ENCODE measurements around the gene SLC7A11. TPM values are rescaled to one million over a fixed set of nuclear protein-coding genes. Genes with fewer than 3 reads are reported as not detected.
A peak's percentile ranks its signal among the peaks of the same experiment; 100 is the strongest.
"Not testable (repeated sequence)": the region's sequence is repeated elsewhere in the genome, so short reads cannot be mapped to it uniquely, and the experiment has no call there.

The SLC7A11 gene
- total RNA-seq, 1 donor from 2014 or later, result 0.62 TPM

DNA sequence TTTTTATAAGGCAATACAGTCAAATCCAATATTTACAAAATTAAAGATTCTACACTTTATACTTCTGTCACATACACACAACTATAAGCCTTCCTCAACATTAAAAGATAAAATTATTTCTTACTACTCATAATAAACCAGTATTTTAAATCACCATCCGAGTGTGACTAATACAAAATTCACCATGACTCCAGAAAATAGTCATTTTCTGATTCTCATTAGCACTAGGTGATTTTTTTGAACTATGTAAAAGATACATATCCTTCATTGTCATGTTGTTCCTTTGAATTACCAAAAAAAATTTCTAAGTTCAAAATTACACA lies 646 bp upstream of the SLC7A11 start:
- DNase-seq, result no peak

- no peak for DNase-seq
These were observed 671 bp downstream of the SLC7A11 start for GRCh38 chr4:138241281-138242075.

GRCh38 chr4:138239491-138239890 lies 2.7 kb downstream of the SLC7A11 start:
- no peak for DNase-seq

- DNase-seq, result no peak
These were observed 3.4 kb downstream of the SLC7A11 start for GRCh38 chr4:138238521-138239292.

DNA sequence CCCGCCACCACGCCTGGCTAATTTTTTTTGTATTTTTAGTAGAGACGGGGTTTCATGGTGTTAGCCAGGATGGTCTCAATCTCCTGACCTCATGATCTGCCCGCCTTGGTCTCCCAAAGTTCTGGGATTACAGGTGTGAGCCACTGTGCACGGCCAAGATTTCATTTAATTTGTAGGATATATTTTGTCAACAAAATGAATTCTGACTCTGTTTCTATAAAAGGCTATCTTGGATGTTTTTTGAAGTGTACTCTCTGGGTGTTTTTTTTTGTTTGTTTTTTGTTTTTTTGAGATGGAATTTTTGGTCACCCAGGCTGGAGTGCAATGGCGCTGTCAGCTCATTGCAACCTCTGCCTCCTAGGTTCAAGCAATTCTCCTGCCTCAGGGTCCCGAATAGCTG lies 5.0 kb downstream of the SLC7A11 start:
- DNase-seq, result not testable (repeated sequence)

- no peak for DNase-seq
These were observed 6.1 kb downstream of the SLC7A11 start for GRCh38 chr4:138236037-138236436.

GRCh38 chr4:138235419-138235952 lies 6.7 kb downstream of the SLC7A11 start:
- DNase-seq, result no peak

DNA sequence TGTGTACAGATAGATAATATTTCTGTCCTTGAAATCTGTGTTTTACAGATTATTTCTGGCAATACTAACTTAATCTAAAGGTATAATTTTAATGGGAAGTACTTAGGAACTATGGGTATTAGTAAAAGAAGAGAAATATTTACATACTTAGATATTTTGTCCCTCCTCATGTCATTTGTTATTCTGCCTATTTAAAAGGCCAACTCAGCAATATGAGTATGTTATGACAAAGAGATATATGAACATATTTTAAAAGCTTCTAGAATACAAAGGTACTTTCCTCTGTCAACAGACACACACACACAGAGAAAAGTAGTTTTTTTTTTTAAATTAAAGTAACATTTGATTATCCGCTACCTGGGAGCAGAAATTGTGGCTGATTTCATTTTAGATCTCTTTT lies 7.9 kb downstream of the SLC7A11 start:
- no peak for DNase-seq

DNA sequence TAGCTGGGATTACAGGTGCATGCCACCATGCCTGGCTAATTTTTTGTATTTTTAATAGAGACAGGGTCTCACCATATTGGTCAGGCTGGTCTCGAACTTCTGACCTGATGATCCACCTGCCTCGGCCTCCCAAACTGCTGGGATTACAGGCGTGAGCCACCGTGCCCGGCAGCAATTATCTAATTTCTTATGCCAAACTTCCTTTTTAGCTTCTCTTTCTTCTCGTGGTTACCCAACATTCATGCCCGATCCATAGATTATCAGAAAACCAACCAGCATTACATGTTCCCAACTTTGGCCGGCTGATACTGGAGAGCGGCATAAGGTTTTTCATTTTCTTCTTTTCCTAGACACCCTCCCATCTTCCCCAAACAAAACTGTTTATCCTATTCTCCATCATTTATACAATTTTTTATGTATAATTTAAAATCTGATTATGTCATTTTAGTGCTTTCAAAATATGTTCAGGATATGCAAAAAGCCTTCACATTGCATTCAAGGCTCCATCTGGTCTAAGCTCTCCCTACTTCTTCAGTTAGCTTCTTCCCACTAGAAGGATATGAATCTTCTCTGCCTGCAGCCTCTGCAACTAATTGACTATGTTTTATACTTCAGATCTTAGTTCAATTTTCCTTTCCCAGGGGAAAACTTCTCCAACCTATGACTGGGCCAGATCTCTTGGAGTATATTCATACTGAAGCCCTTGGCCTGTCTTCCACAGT lies 8.7 kb downstream of the SLC7A11 start:
- DNase-seq, result no peak

DNA sequence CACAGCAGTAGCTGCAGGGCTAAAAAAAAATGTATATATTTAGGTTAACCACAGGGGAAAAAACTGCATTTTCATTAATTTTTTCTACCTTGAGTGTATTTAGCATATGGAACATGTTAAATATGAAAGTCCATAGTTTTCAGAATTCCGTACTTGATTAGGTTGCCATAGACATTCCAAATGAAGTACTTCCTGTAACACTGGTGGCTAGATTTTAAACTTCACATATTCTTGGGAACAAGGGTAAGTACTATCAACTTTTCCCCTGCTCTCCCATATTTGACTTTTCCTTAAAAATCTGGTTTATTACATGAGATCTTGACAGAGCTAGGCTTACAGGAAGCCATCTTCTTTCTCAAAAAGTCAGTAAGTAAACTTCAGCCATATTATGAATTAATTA lies 9.8 kb downstream of the SLC7A11 start:
- no peak for DNase-seq

DNA sequence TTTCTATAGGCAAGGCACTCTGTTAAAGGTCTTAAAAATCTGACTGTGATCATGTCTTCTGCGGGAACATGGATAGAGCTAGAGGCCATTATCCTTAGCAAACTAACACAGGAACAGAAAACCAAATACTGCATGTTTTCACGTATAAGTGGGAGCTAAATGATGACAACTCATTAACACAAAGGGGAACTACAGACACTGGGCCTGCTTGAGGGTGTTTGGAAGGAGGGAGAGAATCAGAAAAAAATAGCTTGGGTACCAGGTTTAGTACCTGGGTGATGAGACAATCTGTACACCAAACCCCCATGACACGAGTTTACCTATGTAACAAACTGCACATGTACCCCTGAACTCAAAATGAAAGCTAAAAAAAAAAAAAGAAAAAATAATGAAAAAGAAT lies 12.1 kb downstream of the SLC7A11 start:
- no peak for DNase-seq

DNA sequence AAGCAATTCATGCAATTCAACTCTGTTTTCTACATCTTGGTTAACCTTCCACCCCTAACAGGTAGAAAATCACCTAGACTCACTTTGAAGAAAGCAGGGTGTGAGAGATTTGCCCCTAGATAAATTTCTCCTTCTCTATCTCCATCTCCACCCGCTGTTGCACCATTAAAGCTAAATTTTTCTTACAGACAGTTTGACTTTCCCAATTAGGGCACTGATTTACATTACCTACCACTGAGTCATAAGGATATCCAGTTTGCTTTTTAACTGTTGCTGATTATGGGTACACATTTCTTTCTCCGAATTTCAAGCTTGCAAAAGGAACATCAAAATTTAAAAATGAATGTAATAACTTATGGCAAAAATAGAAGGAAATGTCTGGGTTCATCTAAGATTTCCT lies 13.0 kb downstream of the SLC7A11 start:
- no peak for DNase-seq

- DNase-seq, result no peak
These were observed 15.8 kb downstream of the SLC7A11 start for GRCh38 chr4:138226351-138226750.

DNA sequence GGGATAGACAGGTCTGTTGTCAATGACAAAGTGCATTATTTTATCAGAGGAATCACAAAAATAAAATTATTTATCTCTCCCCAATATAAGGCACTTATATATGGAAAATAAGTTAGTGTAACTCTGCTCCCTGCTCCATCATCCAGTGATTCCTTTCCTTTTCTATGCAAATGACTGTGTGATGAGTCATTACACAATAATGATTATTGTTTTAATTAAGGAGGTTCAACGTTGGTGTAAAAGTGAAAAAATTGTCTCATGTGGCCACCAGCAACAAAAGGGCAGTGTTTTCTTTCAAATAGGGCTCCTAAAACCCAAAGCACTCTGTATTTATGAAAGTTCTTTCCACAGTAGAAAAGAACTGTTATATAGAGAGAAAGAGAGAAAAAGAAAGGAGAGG lies 16.7 kb downstream of the SLC7A11 start:
- DNase-seq, result no peak

GRCh38 chr4:138224614-138225013 lies 17.5 kb downstream of the SLC7A11 start:
- no peak for DNase-seq

- no peak for DNase-seq
These were observed 18.8 kb downstream of the SLC7A11 start for GRCh38 chr4:138223231-138223910.

GRCh38 chr4:138222046-138222445 lies 20.1 kb downstream of the SLC7A11 start:
- DNase-seq, result peak; percentile 49

GRCh38 chr4:138218976-138219375 lies 23.2 kb downstream of the SLC7A11 start:
- no peak for DNase-seq

GRCh38 chr4:138217567-138217966 lies 24.6 kb downstream of the SLC7A11 start:
- DNase-seq, result no peak

DNA sequence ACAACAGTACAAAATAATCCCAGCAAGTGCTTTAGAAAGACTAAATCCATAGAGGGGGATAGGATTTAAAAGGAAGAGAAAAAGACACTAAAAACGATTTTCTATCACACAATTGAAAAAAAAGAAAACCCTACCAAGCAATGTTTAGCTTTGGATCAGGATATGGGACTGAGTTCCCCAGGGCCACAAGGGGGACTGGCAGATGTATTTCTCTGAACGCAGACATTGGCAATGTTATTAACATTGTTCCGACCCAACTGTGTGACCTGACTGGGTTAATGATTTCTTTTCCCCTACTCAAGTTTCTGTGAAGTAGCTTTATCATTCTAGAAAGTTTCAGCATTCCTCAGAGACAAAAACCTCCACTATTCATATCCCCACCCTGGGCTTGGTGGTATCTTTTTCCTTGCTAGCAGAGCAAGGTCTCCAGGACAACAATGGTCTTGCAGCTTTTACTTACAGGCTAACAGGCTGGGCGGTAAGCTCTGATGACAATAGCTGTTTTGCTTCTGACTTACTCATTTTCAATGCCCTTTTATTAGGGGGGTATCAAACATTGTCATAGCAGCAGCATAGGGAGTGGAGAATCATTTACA lies 25.8 kb downstream of the SLC7A11 start:
- no peak for DNase-seq

DNA sequence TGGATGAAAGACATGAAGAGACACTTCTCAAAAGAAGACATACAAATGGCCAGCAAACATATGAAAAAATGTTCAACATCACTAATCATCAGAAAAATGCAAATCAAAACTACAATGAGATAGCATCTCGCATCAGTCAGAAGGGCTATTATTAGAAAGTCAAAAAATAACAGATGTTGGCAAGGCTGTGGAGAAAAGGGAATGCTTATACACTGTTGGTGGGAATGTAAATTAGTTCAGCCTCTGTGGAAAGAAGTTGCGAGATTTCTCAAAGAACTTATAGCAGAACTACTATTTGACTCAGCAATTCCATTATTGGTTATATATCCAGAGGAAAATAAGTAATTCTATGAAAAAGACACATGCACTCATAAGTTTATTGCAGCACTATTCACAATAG lies 31.6 kb downstream of the SLC7A11 start:
- not testable (repeated sequence) for DNase-seq

- DNase-seq, result no peak
These were observed 33.1 kb downstream of the SLC7A11 start for GRCh38 chr4:138209094-138209493.

Data from tongue (tissue), 2 donors.